ENCODE measurements around the gene TMED1. TPM values are rescaled to one million over a fixed set of nuclear protein-coding genes. Genes with fewer than 3 reads are reported as not detected.
A peak's percentile ranks its signal among the peaks of the same experiment; 100 is the strongest.
"Not testable (repeated sequence)": the region's sequence is repeated elsewhere in the genome, so short reads cannot be mapped to it uniquely, and the experiment has no call there.

Gene TMED1, protein sequence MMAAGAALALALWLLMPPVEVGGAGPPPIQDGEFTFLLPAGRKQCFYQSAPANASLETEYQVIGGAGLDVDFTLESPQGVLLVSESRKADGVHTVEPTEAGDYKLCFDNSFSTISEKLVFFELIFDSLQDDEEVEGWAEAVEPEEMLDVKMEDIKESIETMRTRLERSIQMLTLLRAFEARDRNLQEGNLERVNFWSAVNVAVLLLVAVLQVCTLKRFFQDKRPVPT
- total RNA-seq: 57.3 and 64.8 TPM in 2 replicates

DNA sequence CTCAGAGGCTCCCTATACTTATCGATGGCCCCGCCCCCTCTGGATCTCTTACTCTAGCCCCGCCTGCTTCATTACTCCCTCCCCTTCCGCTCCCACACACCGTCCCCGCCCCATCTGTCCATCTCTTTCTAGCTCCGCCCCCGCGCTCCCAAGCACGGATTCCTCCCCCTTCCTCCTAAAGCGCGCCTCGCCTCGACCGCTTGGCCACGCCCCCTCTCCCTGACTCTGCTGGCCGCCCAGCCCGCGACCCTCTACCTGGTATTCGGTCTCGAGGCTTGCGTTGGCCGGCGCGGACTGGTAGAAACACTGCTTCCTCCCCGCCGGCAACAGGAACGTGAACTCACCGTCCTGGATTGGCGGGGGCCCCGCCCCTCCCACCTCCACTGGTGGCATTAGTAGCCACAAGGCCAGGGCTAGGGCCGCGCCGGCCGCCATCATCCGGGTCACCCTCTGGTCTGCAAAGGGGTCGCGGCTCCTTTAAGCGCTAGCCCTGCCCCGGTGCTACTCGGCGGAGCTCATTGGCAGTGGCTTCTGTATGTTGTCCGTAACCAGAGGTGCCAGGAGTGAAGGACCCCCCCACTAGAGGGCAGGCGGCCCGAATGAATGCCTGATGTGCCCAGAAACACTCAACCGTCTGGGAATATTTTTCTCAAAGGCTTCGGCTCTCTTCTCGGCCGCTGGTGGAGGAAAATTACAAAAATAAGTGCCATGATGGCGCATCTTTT is at the start of gene TMED1:
Gene TMED1, minus strand, starts transcription at position 459 of the 725 bp plus-strand sequence. Its CDS starts 21 bp downstream, at position 438.
- TF ChIP-seq, protein P1, sequence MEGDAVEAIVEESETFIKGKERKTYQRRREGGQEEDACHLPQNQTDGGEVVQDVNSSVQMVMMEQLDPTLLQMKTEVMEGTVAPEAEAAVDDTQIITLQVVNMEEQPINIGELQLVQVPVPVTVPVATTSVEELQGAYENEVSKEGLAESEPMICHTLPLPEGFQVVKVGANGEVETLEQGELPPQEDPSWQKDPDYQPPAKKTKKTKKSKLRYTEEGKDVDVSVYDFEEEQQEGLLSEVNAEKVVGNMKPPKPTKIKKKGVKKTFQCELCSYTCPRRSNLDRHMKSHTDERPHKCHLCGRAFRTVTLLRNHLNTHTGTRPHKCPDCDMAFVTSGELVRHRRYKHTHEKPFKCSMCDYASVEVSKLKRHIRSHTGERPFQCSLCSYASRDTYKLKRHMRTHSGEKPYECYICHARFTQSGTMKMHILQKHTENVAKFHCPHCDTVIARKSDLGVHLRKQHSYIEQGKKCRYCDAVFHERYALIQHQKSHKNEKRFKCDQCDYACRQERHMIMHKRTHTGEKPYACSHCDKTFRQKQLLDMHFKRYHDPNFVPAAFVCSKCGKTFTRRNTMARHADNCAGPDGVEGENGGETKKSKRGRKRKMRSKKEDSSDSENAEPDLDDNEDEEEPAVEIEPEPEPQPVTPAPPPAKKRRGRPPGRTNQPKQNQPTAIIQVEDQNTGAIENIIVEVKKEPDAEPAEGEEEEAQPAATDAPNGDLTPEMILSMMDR (conservative IDR thresholded peaks at IDR 0.05; ENCODE audit: low read depth, low read length): no peak
- peak; percentile 88 for DNase-seq (ENCODE audit: low read depth)
- H3K4me3 ChIP-seq (ENCODE audit: low read depth, low read length): peak within 1 kb of the TSS; percentile 58

DNA sequence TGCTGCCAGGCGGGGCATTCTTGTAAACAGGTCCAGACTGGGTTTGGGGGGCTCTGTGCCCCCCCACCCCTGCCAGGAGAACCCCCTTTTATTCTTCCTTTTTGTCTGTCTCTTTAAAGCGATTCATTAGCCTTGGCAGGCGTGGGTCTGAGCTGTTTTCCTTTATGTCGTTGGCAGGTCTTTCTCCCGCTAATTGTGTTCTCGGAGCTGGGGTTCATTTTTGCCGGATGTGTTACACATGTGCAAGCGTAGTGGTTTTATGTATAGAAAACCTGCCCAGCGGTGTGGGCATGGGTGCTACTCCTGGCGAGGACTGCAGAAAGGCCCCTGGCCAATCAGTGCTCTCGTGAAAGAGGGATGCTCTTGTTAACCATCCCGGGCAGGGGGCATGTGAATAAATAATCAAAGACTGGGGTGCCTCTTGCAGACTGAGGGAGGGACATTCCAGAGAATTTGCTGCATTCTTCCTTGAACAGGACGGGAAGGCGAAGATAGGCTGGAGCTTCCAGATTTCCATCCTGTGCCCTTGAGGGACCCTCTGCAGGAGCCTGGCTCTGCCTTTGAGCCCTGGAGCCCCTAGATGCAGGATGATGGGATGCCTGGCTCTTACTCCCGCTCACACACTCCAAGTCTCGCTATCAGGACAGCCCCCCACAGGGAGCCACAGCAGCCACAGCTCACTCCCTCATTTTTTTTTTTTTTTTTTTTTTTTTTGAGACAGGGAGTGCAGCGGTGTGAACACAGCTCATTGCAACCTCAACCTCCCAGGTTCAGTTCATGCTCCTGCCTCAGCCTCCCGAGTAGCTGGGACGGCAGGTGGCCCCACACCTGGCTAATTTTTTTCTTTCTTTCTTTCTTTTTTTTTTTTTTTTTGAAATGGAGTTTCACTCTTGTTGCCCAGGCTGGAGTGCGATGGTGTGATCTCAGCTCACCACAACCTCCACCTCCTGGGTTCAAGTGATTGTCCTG is 49.5 kb upstream of the TMED1 start:
- no peak overlapping the region for H3K4me3 ChIP-seq (ENCODE audit: low read depth, low read length)
- TF ChIP-seq, protein P1 (conservative IDR thresholded peaks at IDR 0.05; ENCODE audit: low read depth, low read length): no peak
- no peak for DNase-seq (ENCODE audit: low read depth)

DNA sequence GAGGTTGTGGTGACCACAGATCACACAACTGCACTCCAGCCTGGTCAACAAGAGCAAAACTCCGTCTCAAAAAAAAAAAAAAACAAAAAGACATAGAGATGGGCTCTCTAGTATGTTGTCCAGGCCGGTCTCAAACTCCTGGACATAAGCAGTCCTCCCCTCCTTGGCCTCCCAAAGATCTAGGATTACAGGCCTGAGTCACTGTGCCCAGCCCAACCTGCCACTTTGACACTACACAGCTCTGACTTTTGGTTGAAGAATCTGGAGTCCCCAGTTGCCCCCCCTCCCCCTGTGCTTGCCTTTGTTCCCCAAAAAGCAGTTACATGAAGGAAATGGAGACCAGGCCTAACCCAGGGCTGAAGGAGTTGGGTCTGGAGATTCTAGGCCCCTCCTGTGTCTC is 48.3 kb upstream of the TMED1 start:
- no peak for DNase-seq (ENCODE audit: low read depth)
- H3K4me3 ChIP-seq (ENCODE audit: low read depth, low read length): no peak overlapping the region
- TF ChIP-seq, protein P1 (conservative IDR thresholded peaks at IDR 0.05; ENCODE audit: low read depth, low read length): no peak

DNA sequence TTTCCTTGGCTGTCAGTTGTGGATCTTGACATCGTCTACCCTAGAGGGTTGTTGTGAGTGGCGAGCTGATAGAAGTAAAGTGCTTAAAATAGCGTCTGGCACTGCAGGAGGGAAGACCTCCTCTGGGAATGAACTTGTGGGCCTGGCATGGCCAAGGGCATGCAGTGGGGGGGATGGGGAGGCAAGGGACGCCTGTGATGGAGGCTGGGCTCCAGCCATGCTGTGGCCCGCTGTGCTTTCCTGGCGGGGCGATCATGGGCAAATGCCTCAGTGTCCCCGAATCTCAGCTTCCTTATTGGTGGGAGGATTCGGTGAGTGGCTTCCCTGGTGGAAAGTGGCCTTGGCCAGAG is 46.1 kb upstream of the TMED1 start:
- TF ChIP-seq, protein P1 (conservative IDR thresholded peaks at IDR 0.05; ENCODE audit: low read depth, low read length): no peak
- DNase-seq (ENCODE audit: low read depth): no peak
- no peak overlapping the region for H3K4me3 ChIP-seq (ENCODE audit: low read depth, low read length)

DNA sequence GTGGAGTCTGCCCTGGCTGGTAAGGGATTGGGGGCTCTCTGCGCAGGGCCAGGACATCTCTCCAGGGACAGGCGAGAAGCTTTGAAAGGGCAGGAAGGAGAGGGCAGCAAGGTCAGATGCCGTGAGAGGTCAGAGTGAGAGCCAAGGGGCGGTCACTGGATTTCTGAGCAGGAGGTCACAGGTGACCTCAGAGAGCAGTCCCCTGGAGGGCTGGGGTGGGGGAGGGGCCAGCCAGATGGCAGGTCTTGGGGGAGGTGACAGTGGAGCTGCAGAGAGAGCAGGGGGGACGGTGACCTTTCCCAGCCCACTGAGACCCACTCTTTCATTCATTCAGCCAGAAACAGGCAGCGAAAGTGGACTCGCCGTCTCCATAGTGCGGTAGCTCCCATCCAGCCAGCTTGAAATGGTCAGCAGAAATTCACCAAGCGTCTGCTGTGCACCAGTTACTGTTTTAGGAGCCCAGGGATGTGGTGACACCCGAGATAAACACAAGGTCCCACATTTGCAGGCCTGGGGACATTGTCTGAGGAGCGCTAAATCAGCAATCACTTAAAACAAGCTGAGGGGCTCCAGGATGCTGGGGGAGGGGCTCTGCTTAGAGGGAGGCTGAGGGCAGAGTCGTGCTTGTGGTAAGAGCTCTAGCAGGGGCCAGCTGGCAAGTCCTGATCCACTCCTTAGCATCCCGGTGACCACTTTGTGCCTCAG is 45.5 kb upstream of the TMED1 start:
- no peak overlapping the region for H3K4me3 ChIP-seq (ENCODE audit: low read depth, low read length)
- DNase-seq (ENCODE audit: low read depth): no peak
- TF ChIP-seq, protein P1 (conservative IDR thresholded peaks at IDR 0.05; ENCODE audit: low read depth, low read length): no peak

DNA sequence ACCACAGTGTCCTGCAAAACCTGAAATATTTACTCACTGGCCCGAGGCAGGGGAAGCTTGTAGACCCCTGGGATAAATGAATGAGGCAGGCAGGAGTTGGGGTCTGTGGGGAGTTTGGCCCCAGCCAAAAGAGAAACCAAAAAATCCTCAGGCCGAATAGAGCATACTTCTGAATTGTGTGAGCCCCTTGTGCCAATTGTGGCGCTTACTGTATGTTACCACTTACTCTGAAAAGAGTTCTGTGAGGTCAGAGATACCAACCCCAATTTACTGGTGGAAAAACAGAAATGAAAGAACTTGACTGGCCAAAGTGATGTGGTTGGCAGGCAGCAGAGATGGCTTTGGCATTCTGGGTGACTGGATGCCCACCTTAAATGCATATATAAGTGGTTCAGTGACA is 42.2 kb upstream of the TMED1 start:
- no peak overlapping the region for H3K4me3 ChIP-seq (ENCODE audit: low read depth, low read length)
- DNase-seq (ENCODE audit: low read depth): no peak
- TF ChIP-seq, protein P1 (conservative IDR thresholded peaks at IDR 0.05; ENCODE audit: low read depth, low read length): no peak

DNA sequence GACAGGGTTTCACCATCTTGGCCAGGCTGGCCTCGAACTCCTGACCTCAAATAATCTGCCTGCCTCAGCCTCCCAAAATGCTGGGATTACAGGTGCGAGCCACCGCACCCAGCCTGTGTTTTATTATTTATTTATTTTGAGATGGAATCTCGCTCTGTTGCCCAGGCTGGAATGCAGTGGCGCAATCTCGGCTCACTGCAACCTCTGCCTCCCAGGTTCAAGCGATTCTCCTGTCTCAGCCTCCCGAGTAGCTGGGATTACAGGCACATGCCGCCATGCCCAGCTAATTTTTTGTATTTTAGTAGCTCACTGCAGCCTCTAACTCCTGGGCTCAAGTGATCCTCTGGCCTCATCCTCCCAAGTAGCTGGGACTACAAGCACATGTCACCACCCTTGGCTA is 41.6 kb upstream of the TMED1 start:
- H3K4me3 ChIP-seq (ENCODE audit: low read depth, low read length); DNase-seq (ENCODE audit: low read depth): not testable (repeated sequence)

All from epithelial cell of proximal tubule (primary cell).